GM20000 (cell line): ENCODE data around the gene FN1.
"Not testable (repeated sequence)": the region's sequence is repeated elsewhere in the genome, so short reads cannot be mapped to it uniquely, and the experiment has no call there.

Experiments used
- DNase-seq: peaks from one replicate; pipeline ENCODE4 v3.0.0; 2012; ENCODE audit warnings: low spot score
- TF ChIP-seq, protein P1 (sequence below): IDR thresholded peaks from 2 replicates; pipeline ENCODE4 v1.5.1; 2012; ENCODE audit warnings: mild to moderate bottlenecking, control low read depth; ENCODE audit errors: extremely low read depth, missing control alignments

Gene FN1

DNA sequence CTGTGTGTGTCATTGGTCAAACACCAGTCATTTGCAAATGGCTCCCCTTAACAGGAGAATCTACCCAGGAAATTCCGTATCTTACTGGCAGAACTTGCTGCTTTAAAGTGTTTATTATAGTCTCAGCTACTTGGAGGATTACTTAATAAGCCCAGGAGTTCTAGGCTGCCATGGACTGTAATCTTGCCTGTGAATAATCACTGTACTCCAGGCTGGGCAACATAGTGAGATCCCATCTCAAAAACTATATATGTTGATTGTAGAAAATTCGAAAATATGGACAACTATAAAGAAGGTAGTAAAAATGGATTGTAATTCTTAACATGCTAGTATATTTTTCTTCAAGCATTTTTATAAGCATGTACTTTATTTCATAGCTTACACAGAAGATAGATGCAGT, 119.5 kb downstream of the FN1 start:
- DNase-seq: no peak
- TF ChIP-seq, protein P1, sequence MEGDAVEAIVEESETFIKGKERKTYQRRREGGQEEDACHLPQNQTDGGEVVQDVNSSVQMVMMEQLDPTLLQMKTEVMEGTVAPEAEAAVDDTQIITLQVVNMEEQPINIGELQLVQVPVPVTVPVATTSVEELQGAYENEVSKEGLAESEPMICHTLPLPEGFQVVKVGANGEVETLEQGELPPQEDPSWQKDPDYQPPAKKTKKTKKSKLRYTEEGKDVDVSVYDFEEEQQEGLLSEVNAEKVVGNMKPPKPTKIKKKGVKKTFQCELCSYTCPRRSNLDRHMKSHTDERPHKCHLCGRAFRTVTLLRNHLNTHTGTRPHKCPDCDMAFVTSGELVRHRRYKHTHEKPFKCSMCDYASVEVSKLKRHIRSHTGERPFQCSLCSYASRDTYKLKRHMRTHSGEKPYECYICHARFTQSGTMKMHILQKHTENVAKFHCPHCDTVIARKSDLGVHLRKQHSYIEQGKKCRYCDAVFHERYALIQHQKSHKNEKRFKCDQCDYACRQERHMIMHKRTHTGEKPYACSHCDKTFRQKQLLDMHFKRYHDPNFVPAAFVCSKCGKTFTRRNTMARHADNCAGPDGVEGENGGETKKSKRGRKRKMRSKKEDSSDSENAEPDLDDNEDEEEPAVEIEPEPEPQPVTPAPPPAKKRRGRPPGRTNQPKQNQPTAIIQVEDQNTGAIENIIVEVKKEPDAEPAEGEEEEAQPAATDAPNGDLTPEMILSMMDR: no peak

DNA sequence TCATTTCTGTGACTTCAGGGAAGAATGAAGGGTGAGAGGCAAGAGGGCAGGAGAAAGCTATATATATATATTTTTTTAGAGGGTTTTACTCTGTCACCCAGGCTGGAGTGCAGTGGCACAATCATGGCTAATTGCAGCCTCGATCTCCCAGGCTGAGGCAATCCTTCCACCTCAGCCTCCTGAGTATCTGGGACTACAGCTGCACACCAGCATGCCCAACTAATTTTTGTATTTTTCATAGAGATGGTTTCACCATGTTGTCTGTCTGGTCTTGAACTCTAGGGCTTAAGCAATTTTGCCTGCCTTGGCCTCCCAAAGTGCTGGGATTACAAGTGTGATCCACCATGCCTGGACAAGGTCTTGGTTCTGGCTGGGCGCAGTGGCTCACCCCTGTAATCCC, 120.6 kb downstream of the FN1 start:
- TF ChIP-seq, protein P1: no peak
- DNase-seq: no peak

DNA sequence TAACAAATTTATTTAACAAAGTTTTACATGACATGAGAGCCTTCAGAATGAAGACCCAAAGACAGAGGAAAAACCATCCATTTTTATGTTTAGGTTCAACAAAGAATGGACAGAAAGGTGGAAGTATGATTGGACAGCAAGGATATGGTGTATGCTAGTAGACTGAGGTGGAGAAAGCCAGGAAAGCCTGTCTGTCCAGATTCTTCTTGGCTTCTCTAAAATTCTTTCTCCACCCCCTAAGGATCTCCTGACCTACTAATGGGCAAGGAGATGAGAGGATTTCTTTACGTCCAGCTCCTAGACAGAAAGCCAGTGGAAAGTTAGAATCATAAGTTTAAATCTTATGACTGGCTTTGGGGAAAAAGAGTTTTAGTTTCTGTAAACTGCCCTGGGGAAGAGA, 121.0 kb downstream of the FN1 start:
- TF ChIP-seq, protein P1: no peak
- no peak for DNase-seq

DNA sequence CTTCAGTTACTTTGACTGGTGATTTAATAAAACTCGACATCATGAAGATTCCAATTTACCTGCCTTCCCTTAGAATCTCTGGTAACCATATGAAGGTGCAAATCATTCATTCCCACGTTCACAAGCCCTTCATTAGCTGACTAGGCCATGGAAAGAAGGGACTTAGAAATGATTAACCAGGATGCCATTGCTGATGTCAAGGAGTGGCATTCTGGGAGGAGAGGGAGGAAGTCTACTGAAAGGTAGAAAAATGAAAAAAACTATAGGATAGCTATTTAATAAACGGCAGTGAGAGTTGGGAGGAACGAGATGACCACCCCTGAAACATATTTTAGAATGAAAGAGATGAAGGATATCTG, 122.6 kb downstream of the FN1 start:
- TF ChIP-seq, protein P1: no peak
- DNase-seq: no peak

DNA sequence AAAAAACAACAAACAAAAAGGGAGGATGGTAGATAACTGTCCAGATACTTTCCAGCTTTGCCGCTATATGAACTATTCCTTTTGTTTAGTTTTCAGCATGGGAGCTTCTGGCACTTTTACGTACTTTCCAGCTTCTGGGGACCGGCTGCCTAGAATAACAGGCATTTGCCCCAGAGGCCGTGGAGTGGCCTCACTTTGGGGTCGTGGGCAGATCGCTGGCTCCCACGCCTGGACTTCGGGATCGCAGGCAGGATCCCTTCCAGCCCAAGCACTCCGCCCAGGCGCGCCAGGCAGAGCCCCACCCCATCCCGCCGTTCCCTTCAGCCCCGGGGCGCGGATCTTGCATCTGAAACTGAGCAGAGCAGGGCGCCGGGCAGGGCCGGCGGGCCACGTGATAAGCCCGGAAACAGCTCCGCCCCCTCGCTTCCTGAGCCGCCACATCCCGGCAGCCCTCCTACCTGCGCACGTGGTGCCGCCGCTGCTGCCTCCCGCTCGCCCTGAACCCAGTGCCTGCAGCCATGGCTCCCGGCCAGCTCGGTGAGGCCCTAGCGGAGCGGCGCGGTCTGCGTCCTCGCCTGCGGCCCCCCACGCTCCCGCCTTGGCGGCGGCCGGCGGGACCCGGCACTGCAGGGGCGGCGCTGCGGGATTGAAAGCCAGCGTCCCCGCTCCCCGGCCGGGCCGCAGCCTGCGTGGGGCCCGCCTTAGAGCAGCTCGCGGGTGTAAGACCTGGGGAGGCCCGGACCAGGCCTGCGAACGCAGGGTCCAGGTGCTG, 124.1 kb downstream of the FN1 start, which contains the start of gene ATIC:
Gene ATIC, plus strand, starts transcription at position 435 of the 772 bp plus-strand sequence. Its CDS starts 84 bp downstream, at position 519.
- peak; percentile 95 for DNase-seq
- TF ChIP-seq, protein P1: no peak

DNA sequence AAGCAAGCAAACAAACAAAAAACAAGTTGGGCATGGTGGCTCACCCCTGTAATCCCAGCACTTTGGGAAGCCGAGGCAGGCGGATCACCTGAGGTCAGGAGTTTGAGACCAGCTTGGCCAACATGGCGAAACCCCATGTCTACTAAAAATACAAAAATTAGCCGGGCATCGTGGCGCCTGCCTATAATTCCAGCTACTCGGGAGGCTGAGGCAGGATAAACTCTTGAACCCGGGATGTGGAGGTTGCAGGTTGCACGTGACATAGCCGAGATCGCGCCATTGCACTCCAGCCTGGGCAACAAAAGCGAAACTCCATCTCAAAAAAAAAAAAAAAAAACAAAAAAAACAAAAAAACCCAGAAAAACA, 124.6 kb downstream of the FN1 start:
- DNase-seq: not testable (repeated sequence)
